IMR-90 (cell line): ENCODE measurements around the gene MAP10. TPM values are rescaled to one million over a fixed set of nuclear protein-coding genes. Genes with fewer than 3 reads are reported as not detected.

Experiments used
- ATAC-seq: fragments of 200-7000 bp; cut with Tn5 transposase; 2 replicates; pipeline ENCODE4 v1.9.1; 2020; ENCODE audit warnings: low read depth, mild to moderate bottlenecking, moderate library complexity
- BruUV-seq: library from RNA; stranded (reverse); fragments of 400-500 nt; replicated peaks from 2 replicates; lab custom pipeline; 2021; lab: Mats Ljungman, UMichigan
- CTCF ChIA-PET: fragments of 300-600 bp; formaldehyde crosslinking; extraction: SDS; loops from one replicate; lab custom pipeline; 2021; ENCODE audit warnings: antibody characterized with exemption; lab: Yijun Ruan, JAX
- POLR2A ChIA-PET: fragments of 300-600 bp; sonication (Branson Sonifier 250); formaldehyde crosslinking; loops from one replicate; lab custom pipeline; 2022; ENCODE audit warnings: antibody characterized with exemption; ENCODE audit not compliant: unreplicated experiment; lab: Charles Lee
- DNase-seq: peaks from one replicate; pipeline ENCODE4 v3.0.0; 2013
- H2AFZ ChIP-seq: replicated peaks from 2 replicates; pipeline ENCODE3; 2013; ENCODE audit warnings: low read length, mild to moderate bottlenecking; ENCODE audit not compliant: poor library complexity
- H2AK5ac ChIP-seq: 2 replicates; pipeline ENCODE4 v1.6.1; 2013; ENCODE audit warnings: low read depth, low read length, inconsistent platforms
- H2AK9ac ChIP-seq: replicated peaks from 2 replicates; pipeline ENCODE3; 2013; ENCODE audit warnings: mild to moderate bottlenecking, low read depth, low read length, moderate library complexity; ENCODE audit not compliant: poor library complexity
- H2BK120ac ChIP-seq: 2 replicates; pipeline ENCODE4 v1.6.1; 2013; ENCODE audit warnings: low read depth, low read length, inconsistent platforms
- H2BK15ac ChIP-seq: 3 replicates; pipeline ENCODE4 v1.6.1; 2013; ENCODE audit warnings: low read depth, low read length, inconsistent platforms
- H2BK20ac ChIP-seq: 2 replicates; pipeline ENCODE4 v1.6.1; 2013; ENCODE audit warnings: low read depth, mild to moderate bottlenecking, inconsistent platforms, low read length, moderate library complexity
- H2BK5ac ChIP-seq: 2 replicates; pipeline ENCODE4 v1.6.1; 2013; ENCODE audit warnings: mild to moderate bottlenecking, low read depth, low read length, inconsistent platforms; ENCODE audit not compliant: poor library complexity, severe bottlenecking
- H3K14ac ChIP-seq: replicated peaks from 2 replicates; pipeline ENCODE4 v1.6.1; 2013; ENCODE audit warnings: low read depth, low read length, inconsistent platforms
- H3K18ac ChIP-seq: 2 replicates; pipeline ENCODE4 v1.6.1; 2013; ENCODE audit warnings: low read depth, low read length, control low read depth
- H3K23ac ChIP-seq: 2 replicates; pipeline ENCODE4 v1.6.1; 2013; ENCODE audit warnings: low read depth, low read length, inconsistent platforms
- H3K27ac ChIP-seq: 2 replicates; pipeline ENCODE4 v1.5.1; 2013; ENCODE audit warnings: mild to moderate bottlenecking, control low read depth, low read length; ENCODE audit not compliant: insufficient read depth
- H3K27me3 ChIP-seq: 2 replicates; pipeline ENCODE4 v1.6.1; 2013; ENCODE audit warnings: low read length; ENCODE audit not compliant: control insufficient read depth, insufficient read depth
- H3K36me3 ChIP-seq: 2 replicates; pipeline ENCODE4 v1.6.1; 2013; ENCODE audit warnings: low read length, mixed read lengths; ENCODE audit not compliant: control insufficient read depth, insufficient read depth
- H3K4ac ChIP-seq: 2 replicates; pipeline ENCODE4 v1.6.1; 2013; ENCODE audit warnings: low read depth, low read length, inconsistent platforms
- H3K4me1 ChIP-seq: 2 replicates; pipeline ENCODE4 v1.6.1; 2013; ENCODE audit warnings: low read length, mixed read lengths; ENCODE audit not compliant: control insufficient read depth, insufficient read depth
- H3K4me2 ChIP-seq: 2 replicates; pipeline ENCODE4 v1.6.1; 2013; ENCODE audit warnings: low read depth, mild to moderate bottlenecking, control low read depth, low read length, moderate library complexity
- H3K4me3 ChIP-seq: 2 replicates; pipeline ENCODE4 v1.5.1; 2013; ENCODE audit warnings: low read depth, mild to moderate bottlenecking, control low read depth, low read length, moderate library complexity; ENCODE audit not compliant: insufficient read depth
- H3K56ac ChIP-seq: 2 replicates; pipeline ENCODE4 v1.6.1; 2013; ENCODE audit warnings: low read length, inconsistent platforms; ENCODE audit not compliant: insufficient read depth; ENCODE audit errors: extremely low read depth
- H3K79me1 ChIP-seq, 2 experiments: 2 replicates each; pipeline ENCODE4 v1.6.1; 2013; ENCODE audit warnings: low read length in 2 of 2, inconsistent platforms in 1 of 2, low read depth in 1 of 2
- H3K9ac ChIP-seq: 2 replicates; pipeline ENCODE4 v1.6.1; 2013; ENCODE audit warnings: low read depth, low read length, control low read depth
- H3K9me1 ChIP-seq: 2 replicates; pipeline ENCODE4 v1.6.1; 2013; ENCODE audit warnings: low read length, inconsistent platforms; ENCODE audit not compliant: insufficient read depth
- H3K9me3 ChIP-seq: 2 replicates; pipeline ENCODE4 v1.6.1; 2013; ENCODE audit warnings: low read length; ENCODE audit not compliant: control insufficient read depth, insufficient read depth
- H4K20me1 ChIP-seq: 2 replicates; pipeline ENCODE4 v1.6.1; 2013; ENCODE audit warnings: low read length, inconsistent platforms; ENCODE audit not compliant: insufficient read depth
- H4K5ac ChIP-seq: 2 replicates; pipeline ENCODE4 v1.6.1; 2013; ENCODE audit warnings: mild to moderate bottlenecking, low read depth, low read length, control low read depth
- H4K8ac ChIP-seq, 2 experiments: 2 replicates each; pipeline ENCODE4 v1.6.1; 2013; ENCODE audit warnings: low read depth in 2 of 2, low read length in 2 of 2, control low read depth in 1 of 2, inconsistent platforms in 1 of 2
- H4K91ac ChIP-seq: 2 replicates; pipeline ENCODE4 v1.6.1; 2013; ENCODE audit warnings: low read depth, low read length, inconsistent platforms; ENCODE audit not compliant: insufficient read depth
- MAFK ChIP-seq: IDR thresholded peaks from 2 replicates; pipeline ENCODE4 v1.6.1; 2012; ENCODE audit warnings: low read depth, low read length, improper control_type of control experiment
- RAD21 ChIP-seq: IDR thresholded peaks from 2 replicates; pipeline ENCODE4 v1.6.1; 2012; ENCODE audit warnings: low read length, improper control_type of control experiment
- SMC3 ChIP-seq: fragments of 150-350 bp; IDR thresholded peaks from 2 replicates; pipeline ENCODE4 v1.6.1; 2016; ENCODE audit warnings: low read depth, mild to moderate bottlenecking, antibody characterized with exemption, low read length, moderate library complexity
- WGBS, 2 experiments: methylation state at CpG; one replicate each; pipeline versions ENCODE4 v1.1.5 to v1.1.7; 2013; ENCODE audit warnings: missing lambda C conversion rate in 2 of 2; ENCODE audit not compliant: insufficient read length in 1 of 2; ENCODE audit errors: extremely low coverage in 2 of 2; 5-methylcytosine and 5-hydroxymethylcytosine counted together
- dilution Hi-C: fragments of 300-500 bp; cut with HindIII; formaldehyde crosslinking; loops from one replicate; pipeline ENCODE4 v1.14.3; 2018; ENCODE audit warnings: low sequenced_read_pairs; ENCODE audit not compliant: unreplicated experiment
- in situ Hi-C: fragments of 300-500 bp; cut with MboI; formaldehyde crosslinking; loops from 3 replicates; pipeline ENCODE4 v1.14.3; 2019; ENCODE audit warnings: low sequenced_read_pairs, inconsistent platforms, mixed read lengths
- intact Hi-C: fragments of 100-400 bp; cut with micrococcal nuclease; formaldehyde crosslinking; loops from 2 replicates; pipeline ENCODE4 v1.10.0; 2022
- polyA plus RNA-seq, 3 experiments: library from polyadenylated mRNA; depleted of rRNA; stranded (reverse); fragments of >200 nt; gene quantifications; 2 replicates each; pipeline ENCODE4 v1.2.3, GENCODE V29; 2012; ENCODE audit warnings: low replicate concordance in 1 of 3
- total RNA-seq: library from RNA; depleted of rRNA; stranded (reverse); fragments of >200 nt; gene quantifications from 2 replicates; pipeline ENCODE4 v1.2.3, GENCODE V29; 2012
- TF ChIP-seq, protein P1 (sequence below): fragments of 150-350 bp; IDR thresholded peaks from 2 replicates; pipeline ENCODE4 v1.6.1; 2017; ENCODE audit warnings: mild to moderate bottlenecking, antibody characterized with exemption, low read length, low read depth

Gene MAP10
- total and polyA plus RNA-seq, 2 of the 4 experiments (the other 2 are of a cell fraction), result 1.0 to 1.1 TPM

DNA sequence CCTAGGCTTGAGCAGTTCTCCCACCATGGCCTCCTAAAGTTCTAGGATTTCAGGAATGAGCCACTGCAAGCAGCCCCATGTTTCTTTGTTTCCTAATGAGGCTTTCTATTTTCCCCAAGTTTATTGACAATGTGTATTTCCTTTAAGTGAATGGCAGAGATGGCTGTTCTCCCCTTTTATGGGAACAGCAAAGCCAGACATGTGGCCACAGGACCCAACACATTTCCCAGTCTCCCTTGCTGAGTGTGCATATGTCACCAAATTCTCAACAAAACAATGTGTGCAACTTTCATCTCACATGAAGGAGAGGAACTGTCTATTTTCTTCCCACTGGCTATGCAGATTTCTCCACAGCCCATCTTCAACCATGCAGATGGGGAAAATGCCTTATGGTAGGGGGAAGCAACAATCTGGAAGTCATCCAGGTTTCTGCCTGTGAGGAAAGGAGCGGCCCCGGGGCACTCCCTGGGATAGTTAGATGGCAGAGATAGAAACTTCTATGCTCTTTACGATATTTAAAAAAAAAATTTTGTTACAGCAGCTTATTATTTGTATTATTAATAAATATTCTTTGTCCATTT, 28.6 kb upstream of the MAP10 start:
- no peaks in the 10 kb centered on the region for H4K20me1 ChIP-seq
- peaks cover 1% of the 10 kb centered on the region; the same call in 1 of the 2 replicates for H3K27me3 ChIP-seq
- no peak overlapping the region for H2AK9ac ChIP-seq
- no peak overlapping the region for H3K9ac ChIP-seq
- no peak overlapping the region for H2AFZ ChIP-seq
- no CpG with 5 or more reads among the region's 3 CpGs for whole genome bisulfite sequencing, 2 experiments
- H3K79me1 ChIP-seq, result no peaks in the 10 kb centered on the region
- H2BK5ac ChIP-seq, result no peak overlapping the region
- H3K23ac ChIP-seq, result no peak overlapping the region
- ChIA-PET POLR2A (no interaction called here), CTCF (interaction anchor here (1.0 kb wide), 1 partner anchor 12 kb away, joined by 3 read pairs; no protein-coding TSS in a partner anchor)
- no peak overlapping the region for H3K27ac ChIP-seq
- no peak overlapping the region for H2BK15ac ChIP-seq
- BruUV-seq, result no TSS peak
- ATAC-seq (no peak), DNase-seq (no peak)
- no peak overlapping the region for H3K18ac ChIP-seq
- no peak overlapping the region for H3K4me3 ChIP-seq
- no peaks in the 10 kb centered on the region for H3K36me3 ChIP-seq
- H3K4ac ChIP-seq, result no peak overlapping the region
- in situ Hi-C loops, result no loop called here
- TF ChIP-seq MAFK (no peak), RAD21 (no peak), SMC3 (no peak)
- TF ChIP-seq, protein P1, sequence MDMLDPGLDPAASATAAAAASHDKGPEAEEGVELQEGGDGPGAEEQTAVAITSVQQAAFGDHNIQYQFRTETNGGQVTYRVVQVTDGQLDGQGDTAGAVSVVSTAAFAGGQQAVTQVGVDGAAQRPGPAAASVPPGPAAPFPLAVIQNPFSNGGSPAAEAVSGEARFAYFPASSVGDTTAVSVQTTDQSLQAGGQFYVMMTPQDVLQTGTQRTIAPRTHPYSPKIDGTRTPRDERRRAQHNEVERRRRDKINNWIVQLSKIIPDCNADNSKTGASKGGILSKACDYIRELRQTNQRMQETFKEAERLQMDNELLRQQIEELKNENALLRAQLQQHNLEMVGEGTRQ, result no peak
- H2BK120ac ChIP-seq, result no peak overlapping the region
- H3K14ac ChIP-seq, result no peak overlapping the region
- H4K91ac ChIP-seq, result no peak overlapping the region
- no peaks in the 10 kb centered on the region for H3K9me1 ChIP-seq
- H3K56ac ChIP-seq, result no peak overlapping the region
- H3K9me3 ChIP-seq, result no peaks in the 10 kb centered on the region
- no peak overlapping the region for H2AK5ac ChIP-seq
- H4K8ac ChIP-seq, result no peak overlapping the region
- no peak overlapping the region for H2BK20ac ChIP-seq
- no peaks in the 10 kb centered on the region for H3K4me1 ChIP-seq
- intact Hi-C loops, result no loop called here
- H3K4me2 ChIP-seq, result no peak overlapping the region
- no peak overlapping the region for H4K5ac ChIP-seq
- dilution Hi-C loops, result no loop called here
